CD4-positive, alpha-beta T cell treated with Interleukin-17A for 4 hours (primary cell): Measurements from ENCODE around the gene DIAPH2.
"Not testable (repeated sequence)": the region's sequence is repeated elsewhere in the genome, so short reads cannot be mapped to it uniquely, and the experiment has no call there.

ENCODE experiments used
- DNase-seq: peaks from one replicate; pipeline ENCODE4 v3.0.0-alpha.2; 2020; ENCODE audit warnings: mixed read lengths

DIAPH2 gene

DNA sequence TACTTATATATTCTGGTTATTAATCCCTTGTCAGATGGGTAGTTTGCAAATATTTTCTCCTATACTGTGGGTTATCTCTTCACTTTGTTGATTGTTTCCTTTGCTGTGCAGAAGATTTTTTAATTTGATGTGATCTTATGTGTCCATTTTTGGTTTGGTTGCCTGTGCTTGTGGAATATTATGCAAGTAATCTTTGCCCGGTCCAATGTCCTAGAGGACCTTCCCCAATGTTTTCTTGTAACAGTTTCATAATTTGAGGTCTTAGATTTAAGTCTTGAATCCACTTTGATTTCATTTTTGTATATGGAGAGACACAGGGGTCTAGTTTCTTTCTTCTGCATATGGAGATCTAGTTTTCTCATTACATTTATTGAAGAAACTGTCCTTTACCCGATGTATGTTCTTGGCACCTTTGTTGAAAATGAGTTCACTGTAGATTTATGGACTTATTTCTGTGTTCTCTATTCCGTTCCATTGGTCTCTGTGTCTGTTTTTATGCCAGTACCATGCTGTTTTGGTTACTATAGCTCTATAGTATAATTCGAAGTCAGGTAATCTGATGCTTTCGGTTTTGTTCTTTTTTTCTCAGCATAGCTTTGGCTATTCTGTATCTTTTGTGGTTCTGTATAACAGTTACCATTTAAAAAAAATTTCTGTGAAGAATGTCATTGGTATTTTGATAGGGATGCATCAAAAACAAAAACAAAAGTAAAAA is 34.7 kb downstream of the DIAPH2 start:
- DNase-seq: no peak

GRCh38 chrX:96721354-96721753 is 36.7 kb downstream of the DIAPH2 start:
- DNase-seq: no peak

- DNase-seq: no peak
Observed at GRCh38 chrX:96722781-96723180, 38.1 kb downstream of the DIAPH2 start.

DNA sequence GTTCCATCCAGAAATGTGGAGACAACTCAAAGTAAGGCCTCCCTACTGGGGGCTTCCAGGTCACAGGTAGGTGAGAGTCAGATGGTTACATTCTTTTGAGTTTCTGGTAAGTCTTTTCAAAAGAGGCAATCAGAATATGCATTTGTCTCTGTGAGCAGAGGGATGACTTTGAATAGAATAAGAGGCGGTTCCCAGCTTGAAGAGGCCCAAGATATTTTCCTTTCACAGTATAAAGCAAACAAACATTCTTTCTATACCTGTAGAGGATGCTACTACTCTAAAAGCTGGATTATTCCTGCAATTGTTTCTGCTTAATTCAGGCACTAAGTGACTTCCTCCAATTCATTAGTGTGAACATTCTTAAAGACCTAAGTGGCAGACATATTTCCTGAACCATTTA is 44.4 kb downstream of the DIAPH2 start:
- no peak for DNase-seq

DNA sequence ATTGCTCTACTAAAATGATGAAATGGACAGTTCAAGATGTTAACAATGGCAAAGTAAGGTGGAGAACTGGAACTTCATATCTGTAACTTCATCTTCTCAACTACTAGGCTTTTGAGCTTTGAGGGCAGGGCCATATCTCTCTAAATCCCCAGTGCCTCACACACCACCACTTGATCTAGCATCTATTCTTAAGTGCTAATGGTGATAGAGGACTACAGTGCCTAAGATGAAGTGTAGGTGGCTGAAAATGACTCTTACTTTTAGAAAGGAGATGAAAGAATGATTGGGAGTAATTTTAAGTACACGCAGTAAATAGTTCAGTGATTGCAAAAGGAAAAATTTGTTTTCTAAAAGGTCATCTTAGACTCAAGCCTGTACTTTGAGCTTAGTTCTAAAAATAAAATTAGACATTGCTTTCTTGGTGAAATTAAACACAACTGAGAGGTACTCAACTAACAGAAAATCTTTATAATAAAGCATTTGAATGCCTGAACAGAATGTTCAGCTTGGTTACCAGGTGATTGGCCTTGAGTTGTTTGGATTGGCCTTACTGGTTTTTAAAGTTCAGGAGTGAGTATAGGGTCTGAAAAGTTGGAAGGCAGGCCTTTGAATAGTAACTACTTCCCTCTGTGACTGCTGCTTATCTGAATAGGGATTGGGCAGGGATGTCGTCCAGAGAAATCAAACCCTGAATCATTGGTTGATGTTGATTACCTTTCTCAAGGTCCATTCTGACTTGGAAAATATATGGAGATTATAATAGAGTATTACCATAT is 45.4 kb downstream of the DIAPH2 start:
- no peak for DNase-seq

DNA sequence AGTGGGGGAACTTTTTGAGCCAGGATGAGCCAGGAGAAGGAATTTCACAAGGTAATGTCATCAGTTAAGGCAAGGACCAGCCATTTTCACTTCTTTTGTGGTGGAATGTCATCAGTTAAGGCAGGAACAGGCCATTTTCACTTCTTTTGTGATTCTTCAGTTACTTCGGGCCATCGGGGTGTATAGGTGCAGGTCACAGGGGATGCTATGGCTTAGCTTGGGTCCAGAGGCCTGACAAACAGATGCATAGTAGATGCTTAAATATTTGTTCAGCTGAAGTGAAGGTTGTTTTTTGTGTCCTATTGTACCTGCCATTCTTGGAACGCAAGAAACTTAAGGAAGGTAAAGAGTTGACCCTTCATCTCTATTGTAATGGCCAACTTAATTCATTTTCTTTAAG is 46.4 kb downstream of the DIAPH2 start:
- DNase-seq: not testable (repeated sequence)

- no peak for DNase-seq
Observed at GRCh38 chrX:96743367-96744073, 58.9 kb downstream of the DIAPH2 start.

GRCh38 chrX:96752781-96753180 is 68.1 kb downstream of the DIAPH2 start:
- DNase-seq: no peak

DNA sequence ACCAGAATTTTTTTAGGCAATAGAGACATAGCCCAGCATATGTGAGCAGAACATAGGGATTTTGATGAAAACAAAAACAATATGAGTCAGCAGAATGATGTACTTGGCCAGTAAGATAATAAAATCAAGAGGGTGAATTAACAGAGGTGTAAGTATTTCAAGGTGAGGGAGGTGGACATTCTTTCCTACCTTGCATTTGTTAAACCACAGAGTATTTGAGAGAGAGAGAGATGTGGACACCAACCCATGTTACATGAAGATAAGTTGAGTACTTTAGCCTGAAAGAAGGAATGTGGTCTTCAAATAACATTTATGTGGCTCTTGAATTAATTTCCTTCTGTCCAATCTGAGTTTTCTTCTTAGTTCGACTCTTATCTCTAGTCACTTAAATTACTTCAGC is 68.6 kb downstream of the DIAPH2 start:
- DNase-seq: no peak

- DNase-seq: no peak
Observed at GRCh38 chrX:96756491-96756890, 71.8 kb downstream of the DIAPH2 start.

DNA sequence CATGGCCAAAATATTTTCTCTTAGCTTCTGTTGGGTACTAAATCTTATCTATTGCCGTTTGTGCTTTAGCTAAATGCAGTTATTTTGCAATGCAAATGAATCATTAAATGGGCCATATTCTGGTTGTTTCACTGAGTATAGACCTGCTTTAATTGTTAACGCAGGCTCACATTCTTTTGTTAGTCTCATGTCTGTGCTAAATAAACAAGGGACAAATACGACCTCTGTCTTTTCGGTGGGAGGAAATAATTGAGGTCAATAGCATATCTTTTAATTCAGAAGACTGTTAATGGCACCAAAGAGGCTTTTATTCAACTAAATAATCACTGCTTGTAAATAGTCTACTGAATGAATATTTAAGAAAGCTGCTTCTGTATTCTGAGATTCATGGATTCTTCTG is 76.9 kb downstream of the DIAPH2 start:
- DNase-seq: no peak

DNA sequence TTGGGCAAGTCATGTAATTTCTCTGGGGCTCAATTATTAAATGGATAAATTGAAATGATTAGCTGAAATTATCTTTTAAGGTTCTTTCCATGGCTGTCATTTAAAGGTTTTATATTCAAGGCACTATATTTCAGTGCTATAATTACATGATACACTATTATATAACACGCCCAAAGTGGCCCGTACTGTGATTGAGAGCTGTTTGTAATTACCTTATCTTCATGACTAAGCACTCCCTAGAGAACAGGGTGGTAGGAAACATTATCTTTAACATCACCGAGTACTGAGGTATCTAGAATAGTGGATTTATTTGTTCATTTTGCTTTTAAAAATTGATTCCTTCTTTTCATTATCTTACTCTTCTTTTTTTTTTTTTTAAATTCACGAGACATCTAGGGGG is 79.0 kb downstream of the DIAPH2 start:
- no peak for DNase-seq

- DNase-seq: no peak
Observed at GRCh38 chrX:96764864-96765263, 80.2 kb downstream of the DIAPH2 start.

DNA sequence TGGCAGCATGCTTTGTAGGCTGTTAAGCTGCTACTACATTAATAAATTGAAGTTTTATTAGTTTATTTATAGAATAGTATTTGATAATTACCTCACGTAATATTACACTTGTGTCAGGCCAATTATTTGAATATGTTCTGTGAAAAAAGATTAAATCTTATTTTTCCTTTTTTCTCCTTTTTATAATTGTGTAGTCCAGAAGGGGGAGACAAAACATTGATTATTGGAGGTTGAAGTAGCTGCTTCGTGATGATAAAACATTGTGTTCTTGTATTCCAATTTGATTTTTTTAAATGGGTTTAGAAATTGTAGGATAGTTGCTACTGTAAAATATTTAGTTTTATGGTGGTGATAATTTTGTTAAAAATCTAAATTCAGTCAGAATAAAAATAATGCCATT is 85.7 kb downstream of the DIAPH2 start:
- no peak for DNase-seq

DNA sequence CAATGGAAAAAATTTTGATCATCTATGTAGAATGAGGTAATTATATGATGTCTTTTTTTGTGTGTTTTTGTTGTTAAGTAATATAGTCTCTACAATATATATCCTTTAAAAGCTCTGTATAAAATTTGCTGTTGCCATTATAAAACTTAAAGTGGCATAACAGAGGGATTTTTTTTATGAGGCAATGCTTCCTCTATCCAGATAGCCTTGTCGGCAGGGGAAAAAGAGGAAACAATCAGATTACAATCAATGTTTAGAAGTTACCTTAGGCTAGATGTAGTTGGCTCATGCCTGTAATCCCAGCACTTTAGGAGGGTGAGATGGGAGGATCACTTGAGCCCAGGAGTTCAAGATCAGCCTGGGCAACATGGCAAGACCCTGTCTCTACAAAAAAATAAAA is 86.8 kb downstream of the DIAPH2 start:
- DNase-seq: no peak

- no peak for DNase-seq
Observed at GRCh38 chrX:96774116-96774515, 89.5 kb downstream of the DIAPH2 start.

DNA sequence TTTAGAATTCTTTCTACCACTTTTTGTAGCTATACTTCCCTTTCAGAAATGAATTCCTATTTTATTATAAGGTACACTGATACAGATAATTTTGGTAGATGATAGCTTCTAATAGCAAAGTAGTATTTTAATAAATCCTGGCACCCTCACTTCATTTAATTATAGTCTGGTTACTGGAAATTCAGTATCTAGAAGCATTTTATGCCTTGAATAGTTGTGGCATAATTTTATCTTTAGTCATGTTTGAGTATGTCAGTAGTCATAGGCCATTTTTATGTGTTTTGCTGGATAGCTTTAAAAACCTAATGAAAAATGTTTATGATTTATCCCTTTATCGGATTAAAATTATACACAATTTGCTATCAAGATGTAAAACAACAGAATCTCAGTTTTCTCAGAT is 92.3 kb downstream of the DIAPH2 start:
- no peak for DNase-seq

- no peak for DNase-seq
Observed at GRCh38 chrX:96791559-96791958, 106.9 kb downstream of the DIAPH2 start.

DNA sequence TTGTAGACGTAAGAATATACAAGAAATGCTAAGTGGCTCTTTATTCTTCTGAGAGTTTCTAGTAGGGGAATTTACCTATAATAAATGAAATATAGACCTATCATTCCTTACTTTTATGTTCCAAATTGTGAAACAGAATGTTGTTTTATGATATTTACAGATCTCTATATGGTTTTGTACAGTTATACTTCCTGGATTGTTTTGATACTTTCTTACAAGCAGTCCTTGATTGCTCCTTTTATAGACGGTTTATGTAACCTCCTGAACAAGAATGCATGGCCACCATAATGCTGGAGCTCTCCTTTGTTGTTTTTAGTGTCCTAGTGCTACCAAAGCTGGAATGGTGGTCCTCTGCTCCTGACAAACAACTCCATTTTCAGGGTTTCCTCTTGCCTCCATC is 107.4 kb downstream of the DIAPH2 start:
- DNase-seq: no peak

GRCh38 chrX:96798982-96799381 is 114.3 kb downstream of the DIAPH2 start:
- DNase-seq: no peak

- no peak for DNase-seq
Observed at GRCh38 chrX:96807318-96807717, 122.7 kb downstream of the DIAPH2 start.

- no peak for DNase-seq
Observed at GRCh38 chrX:96820935-96821334, 136.3 kb downstream of the DIAPH2 start.

- DNase-seq: no peak
Observed at GRCh38 chrX:96824166-96824565, 139.5 kb downstream of the DIAPH2 start.

- DNase-seq: no peak
Observed at GRCh38 chrX:96833333-96833732, 148.7 kb downstream of the DIAPH2 start.
